Kasumi-1 (cell line): Measurements from ENCODE around the gene PRSS38.
A peak's percentile ranks its signal among the peaks of the same experiment; 100 is the strongest.
"Not testable (repeated sequence)": the region's sequence is repeated elsewhere in the genome, so short reads cannot be mapped to it uniquely, and the experiment has no call there.

Experiments used
- DNase-seq, 2 experiments: peaks; one replicate each; lab custom pipeline; 2025; lab: John Stamatoyannopoulos, UW

Gene PRSS38

GRCh38 chr1:227844320-227845146, 29.1 kb downstream of the PRSS38 start:
- DNase-seq: no peak

GRCh38 chr1:227845147-227845458, 29.6 kb downstream of the PRSS38 start:
- no peak for DNase-seq

- no peak for DNase-seq
Observed at GRCh38 chr1:227845519-227845918, 30.0 kb downstream of the PRSS38 start.

GRCh38 chr1:227846265-227846858, 30.9 kb downstream of the PRSS38 start:
- DNase-seq: no peak

GRCh38 chr1:227847046-227847445, 31.6 kb downstream of the PRSS38 start:
- DNase-seq: not testable (repeated sequence)

GRCh38 chr1:227848430-227848932, 33.0 kb downstream of the PRSS38 start:
- no peak for DNase-seq

GRCh38 chr1:227849251-227849650, 33.8 kb downstream of the PRSS38 start:
- no peak for DNase-seq

- no peak for DNase-seq
Observed at GRCh38 chr1:227854189-227854588, 38.7 kb downstream of the PRSS38 start.

GRCh38 chr1:227855687-227856086, 40.2 kb downstream of the PRSS38 start:
- DNase-seq: no peak

- DNase-seq: no peak
Observed at GRCh38 chr1:227856147-227856858, 40.8 kb downstream of the PRSS38 start.

GRCh38 chr1:227864882-227865281, 49.4 kb downstream of the PRSS38 start:
- no peak for DNase-seq

- DNase-seq: no peak
Observed at GRCh38 chr1:227869279-227869842, 53.9 kb downstream of the PRSS38 start.

- DNase-seq: peak; percentile 31 to 44
Observed at GRCh38 chr1:227869851-227870305, 54.4 kb downstream of the PRSS38 start.

GRCh38 chr1:227870366-227870765, 54.9 kb downstream of the PRSS38 start:
- no peak for DNase-seq

GRCh38 chr1:227871892-227872291, 56.4 kb downstream of the PRSS38 start:
- DNase-seq: not testable (repeated sequence)

- not testable (repeated sequence) for DNase-seq
Observed at GRCh38 chr1:227877810-227878209, 62.3 kb downstream of the PRSS38 start.

GRCh38 chr1:227880342-227880924, 65.0 kb downstream of the PRSS38 start:
- no peak for DNase-seq

- no peak for DNase-seq
Observed at GRCh38 chr1:227883073-227883520, 67.6 kb downstream of the PRSS38 start.

- no peak for DNase-seq
Observed at GRCh38 chr1:227883641-227884301, 68.3 kb downstream of the PRSS38 start.

GRCh38 chr1:227884370-227885134, 69.1 kb downstream of the PRSS38 start:
- no peak for DNase-seq
